Tibial artery (tissue), 4 donors: ENCODE results near the gene SFI1.
A peak's percentile ranks its signal among the peaks of the same experiment; 100 is the strongest.

Source experiments
- DNase-seq, 2 donors: peaks; one replicate each; pipeline ENCODE4 v3.0.0-alpha.2; 2019
- H3K27ac ChIP-seq, 2 donors: fragments of 200-600 bp; sonication (generic) in 1 of 2; 1 replicate in 1 of 2; 2 replicates in 1 of 2; pipeline ENCODE4 v1.5.1; 2018 to 2019; ENCODE audit warnings: mild to moderate bottlenecking in 1 of 2
- H3K27me3 ChIP-seq, 2 donors: fragments of 200-600 bp; sonication (generic) in 1 of 2; one replicate each; pipeline versions ENCODE4 v1.5.1 to v1.6.0; 2016 to 2019
- H3K36me3 ChIP-seq, 3 donors: fragments of 200-600 bp; sonication (generic) in 2 of 3; one replicate each; pipeline ENCODE4 v1.5.1; 2016 to 2019; ENCODE audit warnings: mild to moderate bottlenecking in 2 of 3
- H3K4me1 ChIP-seq, 4 donors: fragments of 200-600 bp; sonication (generic) in 2 of 4; 1 replicate in 3 of 4; 2 replicates in 1 of 4; pipeline ENCODE4 v1.5.1; 2016 to 2019
- H3K4me3 ChIP-seq, 2 donors: fragments of 200-600 bp; sonication (generic) in 1 of 2; 1 replicate in 1 of 2; 2 replicates in 1 of 2; pipeline ENCODE4 v1.5.1; 2018 to 2019; ENCODE audit warnings: mild to moderate bottlenecking in 2 of 2
- H3K9me3 ChIP-seq, 3 donors: fragments of 200-600 bp; sonication (generic) in 1 of 3; one replicate each; pipeline ENCODE4 v1.5.1; 2016 to 2019
- intact Hi-C: fragments of 100-400 bp; cut with DNase I; formaldehyde crosslinking; loops from one replicate; pipeline ENCODE4 v1.15.0; 2023; ENCODE audit warnings: low total_unique reads
- TF ChIP-seq, protein P1 (sequence below), 2 experiments: fragments of 200-600 bp in 1 of 2; fragments of 450-650 bp in 1 of 2; IDR thresholded peaks; one replicate each; pipeline ENCODE4 v1.5.1; 2017 to 2019; ENCODE audit warnings: antibody characterized with exemption in 2 of 2, mild to moderate bottlenecking in 1 of 2, moderate library complexity in 1 of 2

The SFI1 gene

DNA sequence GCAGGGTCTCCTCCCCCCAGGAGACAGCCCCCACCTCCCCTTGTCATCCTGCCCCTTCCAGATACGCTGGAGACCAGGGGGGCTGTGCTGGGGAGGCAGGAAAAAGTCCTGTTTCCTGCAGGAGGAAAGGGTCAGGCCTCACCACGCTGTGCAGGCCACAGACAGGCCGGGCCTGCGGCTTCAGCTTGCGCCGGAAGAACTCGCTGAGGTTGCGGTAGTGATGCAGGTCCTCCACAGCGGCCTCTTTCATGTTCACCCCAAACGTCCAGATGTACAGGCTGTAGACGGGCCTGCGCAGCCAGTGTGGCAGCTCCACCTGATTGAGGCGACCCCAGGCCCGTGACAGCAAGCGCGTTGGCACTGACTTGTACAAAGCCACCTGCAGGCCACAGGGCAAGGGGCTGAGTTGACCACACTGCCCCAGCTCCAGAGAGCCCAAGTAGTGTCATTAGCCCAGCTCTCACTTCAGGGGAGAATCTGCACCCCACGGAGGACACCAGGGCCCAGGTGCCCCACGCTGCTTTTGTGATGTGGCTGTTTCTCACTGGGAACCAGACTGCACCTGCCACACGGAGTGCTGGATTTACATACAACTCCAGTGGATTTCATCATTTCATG is 125.3 kb downstream of the SFI1 start:
- intact Hi-C loops, result no loop called here
- Histone ChIP-seq H3K9me3 (no peaks in the 10 kb centered on the region), H3K27me3 (no peaks in the 10 kb centered on the region), H3K4me1 (peaks cover 0 to 19% (median 15%) of the 10 kb centered on the region in 4 donors), H3K36me3 (peaks cover 26 to 76% (median 46%) of the 10 kb centered on the region in 3 donors), H3K27ac (no peak overlapping the region), H3K4me3 (no peak overlapping the region)
- TF ChIP-seq, protein P1, sequence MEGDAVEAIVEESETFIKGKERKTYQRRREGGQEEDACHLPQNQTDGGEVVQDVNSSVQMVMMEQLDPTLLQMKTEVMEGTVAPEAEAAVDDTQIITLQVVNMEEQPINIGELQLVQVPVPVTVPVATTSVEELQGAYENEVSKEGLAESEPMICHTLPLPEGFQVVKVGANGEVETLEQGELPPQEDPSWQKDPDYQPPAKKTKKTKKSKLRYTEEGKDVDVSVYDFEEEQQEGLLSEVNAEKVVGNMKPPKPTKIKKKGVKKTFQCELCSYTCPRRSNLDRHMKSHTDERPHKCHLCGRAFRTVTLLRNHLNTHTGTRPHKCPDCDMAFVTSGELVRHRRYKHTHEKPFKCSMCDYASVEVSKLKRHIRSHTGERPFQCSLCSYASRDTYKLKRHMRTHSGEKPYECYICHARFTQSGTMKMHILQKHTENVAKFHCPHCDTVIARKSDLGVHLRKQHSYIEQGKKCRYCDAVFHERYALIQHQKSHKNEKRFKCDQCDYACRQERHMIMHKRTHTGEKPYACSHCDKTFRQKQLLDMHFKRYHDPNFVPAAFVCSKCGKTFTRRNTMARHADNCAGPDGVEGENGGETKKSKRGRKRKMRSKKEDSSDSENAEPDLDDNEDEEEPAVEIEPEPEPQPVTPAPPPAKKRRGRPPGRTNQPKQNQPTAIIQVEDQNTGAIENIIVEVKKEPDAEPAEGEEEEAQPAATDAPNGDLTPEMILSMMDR (IDR thresholded peaks at IDR 0.05), result no peak
- DNase-seq, result no peak

DNA sequence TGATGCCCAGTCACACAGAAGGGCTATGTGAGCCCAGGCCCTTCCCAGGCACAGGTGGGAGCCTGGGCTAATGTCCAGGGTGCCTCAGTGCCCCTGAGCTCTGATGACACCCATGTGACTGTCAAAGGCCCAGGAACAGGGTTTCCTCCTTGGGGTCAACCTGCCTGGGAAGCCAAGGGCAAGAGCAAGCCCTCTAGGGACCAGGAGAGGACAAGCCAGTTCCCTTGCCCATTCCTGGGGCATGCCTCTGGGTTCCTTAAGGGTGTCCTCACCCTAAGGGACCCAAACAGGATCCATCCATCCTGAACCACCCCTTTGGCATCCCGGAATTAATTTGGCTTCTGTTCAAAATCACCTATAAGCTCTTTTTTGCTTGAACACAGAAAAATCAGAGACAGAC is 126.6 kb downstream of the SFI1 start:
- H3K9me3 ChIP-seq, result no peaks in the 10 kb centered on the region
- intact Hi-C loops, result no loop called here
- TF ChIP-seq, protein P1 (IDR thresholded peaks at IDR 0.05), result no peak
- H3K4me3 ChIP-seq, result no peak overlapping the region
- H3K4me1 ChIP-seq, result peaks cover 0 to 28% (median 25%) of the 10 kb centered on the region in 4 donors
- H3K27ac ChIP-seq, result no peak overlapping the region
- peaks cover 22 to 62% (median 40%) of the 10 kb centered on the region in 3 donors for H3K36me3 ChIP-seq
- H3K27me3 ChIP-seq, result no peaks in the 10 kb centered on the region
- no peak for DNase-seq

DNA sequence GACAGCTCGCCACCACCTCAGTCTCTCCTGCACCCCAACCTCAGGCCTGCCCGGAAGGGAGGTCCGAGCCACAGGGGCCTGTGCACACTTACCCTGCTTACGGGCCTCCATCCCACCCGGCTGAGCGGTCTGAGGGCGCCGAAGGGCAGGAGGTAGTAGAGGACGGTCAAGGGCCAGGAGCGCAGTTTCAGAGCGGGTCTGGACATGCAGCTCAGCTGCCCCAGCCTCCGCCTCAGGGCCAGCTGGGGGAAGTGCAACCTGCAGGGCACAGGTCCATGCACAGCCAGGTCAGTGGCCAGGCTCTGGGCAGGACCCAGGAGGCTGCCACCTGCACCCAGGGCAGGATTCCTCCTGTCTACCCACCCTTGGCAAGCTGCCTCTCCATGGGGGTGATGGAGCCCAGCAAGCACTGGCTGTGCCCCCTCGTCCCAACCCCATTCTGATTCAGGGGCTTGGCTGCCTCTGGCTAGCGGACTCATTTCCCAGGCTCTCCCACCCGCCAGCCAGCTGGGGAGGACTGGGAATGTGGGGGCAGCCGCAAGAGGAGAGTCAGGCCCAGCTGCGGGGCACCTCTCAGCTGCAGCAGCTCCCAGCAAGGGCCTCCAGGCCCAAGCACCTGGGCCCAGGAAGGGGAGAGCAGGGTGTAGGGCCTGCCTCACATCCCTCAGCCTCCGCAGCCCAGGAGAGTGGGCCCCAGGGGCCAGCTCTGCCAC is 127.4 kb downstream of the SFI1 start:
- Histone ChIP-seq H3K9me3 (no peaks in the 10 kb centered on the region), H3K4me1 (peaks cover 0 to 32% (median 26%) of the 10 kb centered on the region in 4 donors), H3K27ac (no peak overlapping the region), H3K36me3 (peaks cover 19 to 54% (median 33%) of the 10 kb centered on the region in 3 donors), H3K27me3 (no peaks in the 10 kb centered on the region), H3K4me3 (no peak overlapping the region)
- TF ChIP-seq, protein P1 (IDR thresholded peaks at IDR 0.05), result no peak
- intact Hi-C loops, result no loop called here
- peak in 1 of 2 donors; percentile 61 for DNase-seq

DNA sequence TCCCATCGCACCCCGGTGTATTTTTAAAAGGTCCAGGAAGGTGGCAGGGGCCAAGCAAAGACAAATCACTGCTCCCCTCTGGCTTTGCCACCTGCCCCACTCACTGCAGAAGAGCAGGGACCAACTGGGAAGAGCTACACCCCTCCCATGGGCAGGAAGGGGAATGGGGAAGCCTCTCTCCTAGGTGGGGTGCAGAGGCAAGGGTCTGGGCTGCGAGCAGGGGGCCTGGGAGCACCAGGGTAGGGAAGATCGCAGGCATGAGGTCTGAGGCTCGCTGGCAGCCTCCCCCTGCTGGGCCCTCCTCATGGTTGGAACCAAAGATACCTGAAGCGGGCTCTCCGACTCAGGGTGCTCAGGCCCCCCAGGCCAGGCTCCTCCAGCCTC is 128.9 kb downstream of the SFI1 start:
- H3K27ac ChIP-seq, result no peak overlapping the region
- no peak overlapping the region for H3K4me3 ChIP-seq
- no peaks in the 10 kb centered on the region for H3K9me3 ChIP-seq
- peaks cover 4 to 39% (median 19%) of the 10 kb centered on the region in 3 donors for H3K36me3 ChIP-seq
- H3K4me1 ChIP-seq, result peaks cover 0 to 47% (median 35%) of the 10 kb centered on the region in 4 donors
- TF ChIP-seq, protein P1 (IDR thresholded peaks at IDR 0.05), result no peak
- no peaks in the 10 kb centered on the region for H3K27me3 ChIP-seq
- DNase-seq, result no peak
- intact Hi-C loops, result no loop called here

DNA sequence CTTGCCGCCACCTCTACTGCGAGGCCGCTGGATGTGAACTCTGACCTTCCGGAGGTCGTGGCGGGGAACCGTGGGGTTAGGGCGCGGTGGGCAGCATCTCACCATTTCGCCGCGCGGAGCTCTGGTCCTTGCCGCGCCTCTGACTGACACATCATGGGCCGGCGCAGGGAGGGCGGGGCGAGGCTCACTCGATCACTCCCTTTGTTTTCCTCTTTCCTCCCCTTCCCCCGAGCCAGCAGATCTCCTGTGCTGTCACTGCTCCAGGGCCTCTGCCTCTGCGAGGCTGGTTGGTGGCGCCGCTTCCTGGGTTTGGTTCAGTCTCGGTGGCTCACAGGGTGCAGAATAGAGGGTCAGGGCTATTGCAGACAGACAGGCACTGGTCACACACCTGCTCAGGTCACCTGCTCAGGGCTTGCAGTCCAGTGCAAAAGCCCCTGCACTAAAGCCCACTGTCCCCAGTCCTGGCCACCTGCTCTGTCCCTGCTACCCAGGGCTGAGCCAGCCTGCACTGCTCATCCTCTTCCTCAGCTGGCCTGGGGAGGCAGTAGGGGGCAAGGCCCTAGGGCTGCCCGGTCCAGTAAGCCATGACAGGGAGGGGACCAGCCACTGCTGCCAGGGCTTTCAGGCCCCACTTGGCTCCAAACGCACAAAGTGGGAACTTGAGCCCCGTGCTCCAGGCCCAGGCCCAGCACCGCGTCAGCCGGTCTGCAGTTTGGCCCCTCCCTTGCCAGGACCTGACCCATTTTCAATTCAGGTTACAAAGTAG is 129.5 kb downstream of the SFI1 start:
- no peak overlapping the region for H3K4me3 ChIP-seq
- peaks cover 0 to 33% (median 13%) of the 10 kb centered on the region in 3 donors for H3K36me3 ChIP-seq
- H3K9me3 ChIP-seq, result no peaks in the 10 kb centered on the region
- peak in 1 of 2 donors; percentile 68 for DNase-seq
- H3K4me1 ChIP-seq, result peaks cover 2 to 48% (median 36%) of the 10 kb centered on the region in 4 donors
- intact Hi-C loops, result no loop called here
- H3K27ac ChIP-seq, result peak overlapping the region in 1 of 2 donors; percentile 15
- H3K27me3 ChIP-seq, result no peaks in the 10 kb centered on the region
- TF ChIP-seq, protein P1 (IDR thresholded peaks at IDR 0.05), result no peak
